Endothelial cell of umbilical vein (primary cell): ENCODE data around the gene CEP128. TPM values are rescaled to one million over a fixed set of nuclear protein-coding genes. Genes with fewer than 3 reads are reported as not detected.
A peak's percentile ranks its signal among the peaks of the same experiment; 100 is the strongest.

Source experiments
- BruUV-seq: library from RNA; stranded (reverse); fragments of 400-500 nt; replicated peaks from 2 replicates; lab custom pipeline; 2021; lab: Mats Ljungman, UMichigan
- CTCF ChIA-PET: fragments of 300-600, 350-600 bp; sonication (Branson Sonifier 250); formaldehyde crosslinking; loops from one replicate; lab custom pipeline; 2021; ENCODE audit warnings: antibody characterized with exemption, inconsistent platforms; lab: Charles Lee
- POLR2A ChIA-PET: fragments of 300-600, 350-600 bp; sonication (Branson Sonifier 250); formaldehyde crosslinking; loops from one replicate; lab custom pipeline; 2021; ENCODE audit warnings: antibody characterized with exemption, inconsistent platforms; lab: Charles Lee
- DNase-seq: peaks from one replicate; pipeline ENCODE4 v3.0.0-alpha.2; 2011; ENCODE audit warnings: low read depth, low spot score
- FAIRE-seq: peaks from 2 replicates; lab custom pipeline; 2011; peaks lifted over from hg19 to GRCh38; lab: Jason Lieb, UNC
- H2AFZ ChIP-seq: 2 replicates; pipeline ENCODE4 v1.6.0; 2012; ENCODE audit warnings: low read depth, low read length, control low read depth, inconsistent platforms
- H3K27ac ChIP-seq: 2 replicates; pipeline ENCODE4 v1.5.1; 2011; ENCODE audit warnings: low read depth, mild to moderate bottlenecking, control low read depth, low read length, moderate library complexity; ENCODE audit not compliant: insufficient read depth
- H3K27me3 ChIP-seq, 2 experiments: 2 replicates each; pipeline versions ENCODE4 v1.6.0 to v1.6.1; 2011; ENCODE audit warnings: low read length in 2 of 2, mixed read lengths in 1 of 2; ENCODE audit not compliant: control insufficient read depth in 2 of 2, insufficient read depth in 2 of 2
- H3K36me3 ChIP-seq, 2 experiments: 2 replicates in 1 of 2; 3 replicates in 1 of 2; pipeline ENCODE4 v1.5.1; 2011; ENCODE audit warnings: low read length in 2 of 2, mild to moderate bottlenecking in 1 of 2, moderate library complexity in 1 of 2; ENCODE audit not compliant: control insufficient read depth in 2 of 2, insufficient read depth in 2 of 2; ENCODE audit errors: extremely low read depth in 1 of 2
- H3K4me1 ChIP-seq: 3 replicates; pipeline ENCODE4 v1.5.1; 2011; ENCODE audit warnings: mild to moderate bottlenecking, low read length; ENCODE audit not compliant: control insufficient read depth, insufficient read depth; ENCODE audit errors: extremely low read depth
- H3K4me2 ChIP-seq: 2 replicates; pipeline ENCODE4 v1.6.1; 2011; ENCODE audit warnings: low read length, control low read depth, mixed read lengths; ENCODE audit not compliant: insufficient read depth
- H3K4me3 ChIP-seq, 3 experiments: fragments of 200-600 bp in 1 of 3; sonication (generic), shearing (Covaris generic) in 1 of 3; replicated peaks in 1 of 3; 2 replicates each; pipeline ENCODE4 v1.5.1; 2011 to 2016; ENCODE audit warnings: control low read depth in 3 of 3, low read length in 3 of 3, mild to moderate bottlenecking in 2 of 3, inconsistent platforms in 1 of 3, low read depth in 1 of 3, moderate library complexity in 1 of 3; ENCODE audit not compliant: insufficient read depth in 1 of 3
- H3K79me2 ChIP-seq: 2 replicates; pipeline ENCODE4 v1.6.0; 2012; ENCODE audit warnings: low read length, inconsistent platforms; ENCODE audit not compliant: control insufficient read depth, insufficient read depth
- H3K9ac ChIP-seq: replicated peaks from 2 replicates; pipeline ENCODE3; 2011; ENCODE audit warnings: low read length, control low read depth; ENCODE audit not compliant: insufficient read depth; ENCODE audit errors: extremely low read depth
- H3K9me1 ChIP-seq: replicated peaks from 3 replicates; pipeline ENCODE4 v1.6.0; 2011; ENCODE audit warnings: mild to moderate bottlenecking, low read length; ENCODE audit not compliant: control insufficient read depth, insufficient read depth; ENCODE audit errors: extremely low read depth
- H3K9me3 ChIP-seq: replicated peaks from 2 replicates; pipeline ENCODE4 v1.5.1; 2012; ENCODE audit warnings: low read length, inconsistent platforms; ENCODE audit not compliant: control insufficient read depth, insufficient read depth
- H4K20me1 ChIP-seq: replicated peaks from 2 replicates; pipeline ENCODE3; 2011; ENCODE audit warnings: mild to moderate bottlenecking, low read length; ENCODE audit not compliant: control insufficient read depth, insufficient read depth; ENCODE audit errors: extremely low read depth
- CTCF ChIP-seq, 2 donors: IDR thresholded peaks; 1 replicate in 1 of 2; 2 replicates in 1 of 2; pipeline ENCODE4 v1.5.1; 2011; ENCODE audit warnings: low read length in 2 of 2, mild to moderate bottlenecking in 2 of 2, moderate library complexity in 2 of 2, control low read depth in 1 of 2, inconsistent platforms in 1 of 2, low read depth in 1 of 2; ENCODE audit not compliant: insufficient read depth in 1 of 2; ENCODE audit errors: extremely low read depth in 1 of 2
- FOS ChIP-seq: IDR thresholded peaks from 2 replicates; pipeline ENCODE4 v1.6.1; 2011; ENCODE audit warnings: mild to moderate bottlenecking, low read length, moderate library complexity, borderline replicate concordance; ENCODE audit not compliant: insufficient read depth
- GATA2 ChIP-seq: IDR thresholded peaks from 2 replicates; pipeline ENCODE4 v1.7.0; 2011; ENCODE audit warnings: low read depth, mild to moderate bottlenecking, moderate library complexity, mixed read lengths, low read length; ENCODE audit not compliant: insufficient read length, insufficient read depth
- MAX ChIP-seq: IDR thresholded peaks from 2 replicates; pipeline ENCODE4 v1.6.1; 2011; ENCODE audit not compliant: insufficient read depth, insufficient read length
- dilution Hi-C: fragments of 300-500 bp; cut with MboI; formaldehyde crosslinking; loops from one replicate; pipeline ENCODE4 v1.15.0; 2019; ENCODE audit warnings: low sequenced_read_pairs; ENCODE audit not compliant: extremely low pct_ligation_motif_present
- intact Hi-C: fragments of 100-400 bp; cut with micrococcal nuclease; formaldehyde crosslinking; loops from one replicate; pipeline ENCODE4 v1.10.0; 2022
- polyA plus RNA-seq, 4 experiments: library from polyadenylated mRNA; depleted of rRNA in 3 of 4; stranded (reverse) in 3 of 4; unstranded in 1 of 4; fragments of >200 nt; gene quantifications; 2 replicates each; pipeline versions ENCODE4 v1.2.1 to v1.2.3, GENCODE V29; 2011 to 2012; ENCODE audit warnings: missing spikeins in 1 of 4
- total RNA-seq: library from RNA; stranded (reverse); gene quantifications from 2 replicates; pipeline ENCODE4 v1.2.3, GENCODE V29; 2021

The CEP128 gene
- total and polyA plus RNA-seq, 2 donors (not counting 3 experiments of a cell fraction or from before 2014, with no cell fraction given) = 0.91 to 23.7 TPM

- H2AFZ ChIP-seq = no peak overlapping the region
- intact Hi-C loops (loop anchor here (1.0 to 10.0 kb wide), 9 partner anchors 137 to 1916 kb away; no protein-coding TSS in a partner anchor), dilution Hi-C loops (no loop called here)
- no peaks in the 10 kb centered on the region for H3K79me2 ChIP-seq
- DNase-seq = peak; percentile 63
- no peak overlapping the region for H3K27ac ChIP-seq
- no peaks in the 10 kb centered on the region for H3K9me1 ChIP-seq
- no peak overlapping the region for H3K4me2 ChIP-seq
- no peaks in the 10 kb centered on the region for H3K36me3 ChIP-seq
- no peak overlapping the region for H3K4me3 ChIP-seq
- no TSS peak for BruUV-seq
- no peaks in the 10 kb centered on the region for H4K20me1 ChIP-seq
- ChIA-PET CTCF (interaction anchor here (0.7 to 4.1 kb wide), 27 partner anchors 10 to 1917 kb away, joined by 3 to 88 read pairs (median 5); no protein-coding TSS in a partner anchor), POLR2A (no interaction called here)
- FAIRE-seq = no peak
- H3K27me3 ChIP-seq = no peaks in the 10 kb centered on the region
- H3K9me3 ChIP-seq = no peaks in the 10 kb centered on the region
- H3K4me1 ChIP-seq = no peaks in the 10 kb centered on the region
- no peak overlapping the region for H3K9ac ChIP-seq
- TF ChIP-seq FOS = no peak
- TF ChIP-seq MAX = no peak
- no peak for TF ChIP-seq GATA2
- TF ChIP-seq CTCF (IDR thresholded peaks at IDR 0.05; ENCODE audit: extremely low read depth in 1 of 2, insufficient read depth in 1 of 2, low read depth in 1 of 2, low read length in 2 of 2) = peak; percentile 22 to 23
Measured at GRCh38 chr14:80850197-80850814, 91.2 kb downstream of the CEP128 start.
